H1 (cell line): ENCODE results near the gene ADIPOR2. TPM values are rescaled to one million over a fixed set of nuclear protein-coding genes. Genes with fewer than 3 reads are reported as not detected.

Experiments used
- CTCF ChIA-PET: fragments of 300-600 bp; sonication (Branson Sonifier 250); formaldehyde crosslinking; loops from one replicate; lab custom pipeline; 2021; ENCODE audit not compliant: partially characterized antibody; lab: Charles Lee
- POLR2A ChIA-PET: fragments of 300-600 bp; sonication (Branson Sonifier 250); formaldehyde crosslinking; loops from one replicate; lab custom pipeline; 2021; ENCODE audit warnings: inconsistent platforms; ENCODE audit not compliant: partially characterized antibody; lab: Charles Lee
- DNase-seq, 2 experiments: peaks; one replicate each; pipeline versions ENCODE4 v3.0.0 to v3.0.0-alpha.2; 2010 to 2022; ENCODE audit warnings: low spot score in 2 of 2, low read depth in 1 of 2, mixed read lengths in 1 of 2
- FAIRE-seq: peaks from 2 replicates; lab custom pipeline; 2011; peaks lifted over from hg19 to GRCh38; lab: Jason Lieb, UNC
- H2AFZ ChIP-seq: 2 replicates; pipeline ENCODE4 v1.8.1; 2012; ENCODE audit warnings: low read length, inconsistent platforms
- H2AK5ac ChIP-seq: 2 replicates; pipeline ENCODE4 v1.6.1; 2013; ENCODE audit warnings: low read depth, low read length
- H2BK120ac ChIP-seq: replicated peaks from 2 replicates; pipeline ENCODE3; 2013; ENCODE audit warnings: low read depth, low read length, inconsistent platforms
- H2BK12ac ChIP-seq: 2 replicates; pipeline ENCODE4 v1.6.1; 2013; ENCODE audit warnings: low read depth, low read length
- H2BK15ac ChIP-seq: 2 replicates; pipeline ENCODE4 v1.6.1; 2013; ENCODE audit warnings: low read length
- H2BK20ac ChIP-seq: 2 replicates; pipeline ENCODE4 v1.6.1; 2013; ENCODE audit warnings: low read length
- H2BK5ac ChIP-seq: 2 replicates; pipeline ENCODE4 v1.6.1; 2013; ENCODE audit warnings: low read depth, low read length
- H3K14ac ChIP-seq: 2 replicates; pipeline ENCODE4 v1.6.1; 2013; ENCODE audit warnings: inconsistent platforms; ENCODE audit not compliant: insufficient read length
- H3K18ac ChIP-seq: 2 replicates; pipeline ENCODE4 v1.6.1; 2013; ENCODE audit warnings: low read length; ENCODE audit errors: extremely low read depth
- H3K23ac ChIP-seq: 2 replicates; pipeline ENCODE4 v1.6.1; 2013; ENCODE audit warnings: inconsistent platforms; ENCODE audit not compliant: insufficient read length
- H3K23me2 ChIP-seq: 2 replicates; pipeline ENCODE4 v1.6.1; 2013; ENCODE audit warnings: low read depth, low read length
- H3K27ac ChIP-seq: 2 replicates; pipeline ENCODE4 v1.6.1; 2011; ENCODE audit warnings: low read depth, low read length, inconsistent platforms
- H3K27me3 ChIP-seq, 4 experiments: replicated peaks in 1 of 4; 1 replicate in 1 of 4; 2 replicates in 3 of 4; pipeline versions ENCODE4 v1.6.1 to v1.8.1; 2011 to 2013; ENCODE audit warnings: low read length in 3 of 4, mild to moderate bottlenecking in 3 of 4, inconsistent platforms in 2 of 4, mixed read lengths in 2 of 4, moderate library complexity in 1 of 4; ENCODE audit not compliant: control insufficient read depth in 3 of 4, insufficient read depth in 3 of 4; ENCODE audit errors: extremely low read depth in 1 of 4
- H3K36me3 ChIP-seq, 4 experiments: 2 replicates each; pipeline versions ENCODE4 v1.6.1 to v1.8.1; 2011 to 2013; ENCODE audit warnings: mild to moderate bottlenecking in 4 of 4, low read length in 3 of 4, moderate library complexity in 2 of 4, control low read depth in 1 of 4, inconsistent platforms in 1 of 4; ENCODE audit not compliant: insufficient read depth in 4 of 4, control insufficient read depth in 2 of 4
- H3K4ac ChIP-seq: replicated peaks from 2 replicates; pipeline ENCODE3; 2013; ENCODE audit warnings: low read length, low read depth, mixed read lengths, inconsistent platforms; ENCODE audit not compliant: insufficient read length
- H3K4me1 ChIP-seq, 4 experiments: replicated peaks in 1 of 4; 1 replicate in 1 of 4; 2 replicates in 3 of 4; pipeline versions ENCODE4 v1.6.1 to v1.8.1; 2011 to 2013; ENCODE audit warnings: low read length in 3 of 4, inconsistent platforms in 2 of 4, mixed read lengths in 1 of 4; ENCODE audit not compliant: insufficient read depth in 4 of 4, control insufficient read depth in 3 of 4
- H3K4me2 ChIP-seq, 2 experiments: 2 replicates each; pipeline versions ENCODE4 v1.6.1 to v1.8.1; 2011 to 2013; ENCODE audit warnings: low read depth in 2 of 2, low read length in 2 of 2, control low read depth in 1 of 2, inconsistent platforms in 1 of 2, mild to moderate bottlenecking in 1 of 2; ENCODE audit not compliant: insufficient read depth in 1 of 2
- H3K4me3 ChIP-seq, 4 experiments: fragments of 200-600, 300-600 bp in 1 of 4; sonication (generic), shearing (Covaris generic), sonication (Bioruptor Twin) in 1 of 4; 2 replicates each; pipeline versions ENCODE4 v1.5.1 to v1.8.1; 2011 to 2016; ENCODE audit warnings: low read length in 4 of 4, low read depth in 3 of 4, control low read depth in 2 of 4, inconsistent platforms in 2 of 4, mild to moderate bottlenecking in 2 of 4, mixed read lengths in 1 of 4, moderate library complexity in 1 of 4; ENCODE audit not compliant: insufficient read depth in 2 of 4; ENCODE audit errors: extremely low read depth in 1 of 4
- H3K56ac ChIP-seq: replicated peaks from 2 replicates; pipeline ENCODE3; 2013; ENCODE audit warnings: low read depth, mild to moderate bottlenecking, mixed read lengths, low read length, inconsistent platforms; ENCODE audit not compliant: insufficient read length
- H3K79me1 ChIP-seq: 2 replicates; pipeline ENCODE4 v1.6.1; 2013; ENCODE audit warnings: low read depth, low read length, control low read depth
- H3K79me2 ChIP-seq, 2 experiments: 2 replicates each; pipeline versions ENCODE4 v1.6.1 to v1.8.1; 2012 to 2013; ENCODE audit warnings: low read length in 2 of 2, mild to moderate bottlenecking in 2 of 2, inconsistent platforms in 1 of 2; ENCODE audit not compliant: insufficient read depth in 2 of 2, control insufficient read depth in 1 of 2
- H3K9ac ChIP-seq, 4 experiments: replicated peaks in 1 of 4; 1 replicate in 1 of 4; 2 replicates in 3 of 4; pipeline versions ENCODE4 v1.6.1 to v1.8.1; 2011 to 2013; ENCODE audit warnings: low read depth in 3 of 4, low read length in 3 of 4, control low read depth in 2 of 4, mild to moderate bottlenecking in 2 of 4, moderate library complexity in 2 of 4, inconsistent platforms in 1 of 4; ENCODE audit errors: extremely low read depth in 1 of 4
- H3K9me3 ChIP-seq, 2 experiments: 2 replicates each; pipeline versions ENCODE4 v1.6.1 to v1.8.1; 2012 to 2013; ENCODE audit warnings: mild to moderate bottlenecking in 2 of 2, moderate library complexity in 2 of 2, control low read depth in 1 of 2, inconsistent platforms in 1 of 2, low read depth in 1 of 2, low read length in 1 of 2, mixed read lengths in 1 of 2; ENCODE audit not compliant: insufficient read depth in 2 of 2
- H4K20me1 ChIP-seq, 2 experiments: replicated peaks in 1 of 2; 2 replicates each; pipeline versions ENCODE3 to v1.8.1; 2011 to 2013; ENCODE audit warnings: inconsistent platforms in 2 of 2, low read length in 2 of 2, mild to moderate bottlenecking in 1 of 2; ENCODE audit not compliant: insufficient read depth in 2 of 2, control insufficient read depth in 1 of 2
- H4K5ac ChIP-seq: 2 replicates; pipeline ENCODE4 v1.6.1; 2013; ENCODE audit warnings: low read length, low read depth, mixed read lengths, inconsistent platforms; ENCODE audit not compliant: insufficient read length
- H4K8ac ChIP-seq: 2 replicates; pipeline ENCODE4 v1.8.0; 2013; ENCODE audit warnings: mild to moderate bottlenecking, moderate library complexity, low read length, inconsistent platforms; ENCODE audit not compliant: insufficient read depth; ENCODE audit errors: extremely low read depth
- H4K91ac ChIP-seq: replicated peaks from 2 replicates; pipeline ENCODE3; 2013; ENCODE audit warnings: low read length, mixed read lengths, inconsistent platforms; ENCODE audit not compliant: insufficient read length
- CBX5 ChIP-seq: fragments of 300-800, 300-1000 bp; sonication (generic); IDR thresholded peaks from 2 replicates; pipeline ENCODE4 v1.7.1; 2016; ENCODE audit warnings: antibody characterized with exemption, low read length, low read depth
- CTBP2 ChIP-seq: IDR thresholded peaks from 2 replicates; pipeline ENCODE4 v1.7.0; 2011; ENCODE audit warnings: borderline replicate concordance, mild to moderate bottlenecking, moderate library complexity, mixed read lengths, low read length; ENCODE audit not compliant: insufficient read depth, insufficient read length
- FOSL1 ChIP-seq: IDR thresholded peaks from 2 replicates; pipeline ENCODE4 v1.6.1; 2011; ENCODE audit warnings: mild to moderate bottlenecking, low read depth, low read length, moderate library complexity; ENCODE audit not compliant: insufficient read depth
- WGBS, 2 experiments: shearing (Covaris generic) in 1 of 2; methylation state at CpG; one replicate each; pipeline versions ENCODE4 v1.1.6 to v1.1.7; 2013 to 2015; ENCODE audit warnings: low lambda C conversion rate in 2 of 2, mixed read lengths in 2 of 2, inconsistent platforms in 1 of 2, low coverage in 1 of 2, missing lambda C conversion rate in 1 of 2; ENCODE audit not compliant: insufficient replicate concordance in 2 of 2, insufficient coverage in 1 of 2, insufficient read length in 1 of 2; ENCODE audit errors: extremely low coverage in 1 of 2, missing lambda C conversion rate in 1 of 2; 5-methylcytosine and 5-hydroxymethylcytosine counted together
- polyA plus RNA-seq, 7 experiments: library from polyadenylated mRNA; depleted of rRNA in 3 of 7; stranded (reverse) in 5 of 7; unstranded in 2 of 7; fragments of >200 nt in 5 of 7; fragments of 200-250 nt in 2 of 7; gene quantifications; 1 replicate in 5 of 7; 2 replicates in 1 of 7; 4 replicates in 1 of 7; pipeline versions ENCODE4 v1.2.1 to v1.2.3, GENCODE V29; 2011 to 2013; ENCODE audit warnings: missing spikeins in 2 of 7, mixed read lengths in 2 of 7
- total RNA-seq: library from RNA; stranded (reverse); fragmentation: NEBNext Ultra II Directional; extraction: Animal tissue kit (Norgen Biotek cat#: 25700); gene quantifications from 2 replicates; pipeline ENCODE4 v1.2.1, GENCODE V29; 2021

The ADIPOR2 gene
- total and polyA plus RNA-seq, 2 of the 8 experiments (the other 6 are each of a cell fraction or from before 2014, with no cell fraction given): 17.5 to 50.8 TPM

GRCh38 chr12:1825382-1826102 lies 134.7 kb downstream of the ADIPOR2 start:
- Histone ChIP-seq H3K56ac (no peak overlapping the region), H3K79me1 (no peaks in the 10 kb centered on the region; the same call in 1 of the 2 replicates), H2BK5ac (no peak overlapping the region; the same call in 1 of the 2 replicates), H3K9ac (no peak overlapping the region), H3K14ac (no peak overlapping the region), H2BK15ac (no peak overlapping the region), H3K4me1 (peaks cover 0 to 11% (median 5%) of the 10 kb centered on the region in 4 experiments; a peak in 3 of 7 replicates), H3K4ac (no peak overlapping the region), H3K4me3 (no peak overlapping the region), H3K23ac (no peak overlapping the region), H2AK5ac (no peak overlapping the region), H4K8ac (no peak overlapping the region), H2BK20ac (no peak overlapping the region), H3K18ac (no peak overlapping the region), H4K5ac (no peak overlapping the region), H3K36me3 (no peaks in the 10 kb centered on the region), H2BK12ac (no peak overlapping the region), H3K27me3 (peaks cover 5 to 18% (median 17%) of the 10 kb centered on the region in 4 experiments), H3K9me3 (no peaks in the 10 kb centered on the region), H3K4me2 (no peak overlapping the region), H2AFZ (no peak overlapping the region), H3K23me2 (no peaks in the 10 kb centered on the region; the same call in 1 of the 2 replicates), H4K91ac (no peak overlapping the region), H3K79me2 (no peaks in the 10 kb centered on the region), H2BK120ac (no peak overlapping the region), H3K27ac (no peak overlapping the region), H4K20me1 (peaks cover 0 to 3% of the 10 kb centered on the region in 2 experiments)
- FAIRE-seq (no peak), DNase-seq (no peak)
- CTCF ChIA-PET: no interaction called here
- WGBS, 2 experiments: 86% methylated on average over 14 of the region's 14 CpGs; no CpG with 5 or more reads in 1 of the 2 experiments
- TF ChIP-seq CTBP2: no peak
- TF ChIP-seq FOSL1: no peak
- no peak for TF ChIP-seq CBX5
- TF ChIP-seq, all 59 proteins: peak for 0
- POLR2A ChIA-PET: interaction anchor here (1.6 kb wide), 1 partner anchor 27 kb away, joined by 3 read pairs; no protein-coding TSS in a partner anchor
